HEK293 (cell line): ENCODE data around the gene BTRC.

ENCODE experiments used
- TCF7L2 ChIP-seq: IDR thresholded peaks from 2 replicates; pipeline ENCODE4 v1.6.1; 2011; ENCODE audit warnings: low read depth, mild to moderate bottlenecking, inconsistent platforms, low read length, moderate library complexity, borderline replicate concordance
- ZNF24 ChIP-seq: fragments of 450-650 bp; formaldehyde crosslinking; IDR thresholded peaks from 2 replicates; pipeline ENCODE4 v1.5.1; 2016; ENCODE audit warnings: missing biosample characterization, missing genetic modification characterization
- TF ChIP-seq, protein P1 (sequence below): fragments of 450-650 bp; formaldehyde crosslinking; IDR thresholded peaks from 2 replicates; pipeline ENCODE4 v1.5.1; 2016; ENCODE audit warnings: missing biosample characterization, missing genetic modification characterization
- TF ChIP-seq, protein P2 (sequence below): fragments of 450-650 bp; formaldehyde crosslinking; IDR thresholded peaks from 2 replicates; pipeline ENCODE4 v1.5.1; 2016; ENCODE audit warnings: missing biosample characterization, missing genetic modification characterization

DNA sequence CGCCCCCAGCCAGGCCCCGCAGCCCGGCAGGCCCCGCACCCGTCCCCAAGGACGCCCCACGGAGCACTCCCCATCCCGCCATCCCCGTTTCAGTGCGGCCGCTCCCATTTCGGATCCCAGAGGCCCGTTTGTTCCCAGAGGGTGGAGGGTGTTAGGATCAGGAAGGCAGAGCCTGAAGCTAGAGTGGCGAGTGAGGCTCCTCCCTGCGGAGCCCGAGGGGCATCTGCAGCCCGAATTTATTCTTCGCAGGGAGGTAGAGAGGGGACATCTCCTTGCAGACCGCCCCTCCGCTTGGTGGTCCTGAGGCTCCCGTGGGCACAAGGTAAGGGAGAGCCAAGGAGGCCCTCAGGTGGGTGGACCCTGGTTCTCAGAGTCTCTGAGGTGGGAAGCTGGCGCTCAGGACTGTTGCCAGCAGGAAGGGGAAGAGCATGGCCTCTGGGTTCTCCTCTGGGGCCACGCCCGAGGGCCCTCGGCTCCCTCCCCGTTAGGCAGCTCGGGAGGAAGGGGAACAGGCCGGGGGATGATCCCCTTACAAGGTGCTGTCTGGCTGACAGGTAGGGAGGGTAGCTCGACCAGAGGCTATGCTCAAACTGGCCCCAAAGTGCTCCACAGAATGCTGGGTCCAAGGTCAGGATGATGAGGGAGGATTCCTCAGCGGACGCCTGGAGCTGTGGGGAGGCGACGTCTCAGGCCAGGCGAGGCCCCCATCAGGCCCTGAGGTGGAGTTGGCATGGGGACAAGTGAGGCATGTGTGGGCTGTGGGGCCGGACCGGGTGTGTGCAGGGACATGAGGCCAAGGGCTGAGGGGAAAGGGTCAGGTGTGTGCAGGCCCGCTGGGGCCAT is 216.7 kb downstream of the BTRC start:
- TF ChIP-seq, protein P1, sequence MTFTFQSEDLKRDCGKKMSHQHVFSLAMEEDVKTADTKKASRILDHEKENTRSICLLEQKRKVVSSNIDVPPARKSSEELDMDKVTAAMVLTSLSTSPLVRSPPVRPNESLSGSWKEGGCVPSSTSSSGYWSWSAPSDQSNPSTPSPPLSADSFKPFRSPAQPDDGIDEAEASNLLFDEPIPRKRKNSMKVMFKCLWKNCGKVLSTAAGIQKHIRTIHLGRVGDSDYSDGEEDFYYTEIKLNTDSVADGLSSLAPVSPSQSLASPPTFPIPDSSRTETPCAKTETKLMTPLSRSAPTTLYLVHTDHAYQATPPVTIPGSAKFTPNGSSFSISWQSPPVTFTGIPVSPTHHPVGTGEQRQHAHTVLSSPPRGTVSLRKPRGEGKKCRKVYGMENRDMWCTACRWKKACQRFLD: no peak
- TF ChIP-seq ZNF24 (tag by site-specific recombination) (no peak), TCF7L2 (no peak)
- TF ChIP-seq, protein P2, sequence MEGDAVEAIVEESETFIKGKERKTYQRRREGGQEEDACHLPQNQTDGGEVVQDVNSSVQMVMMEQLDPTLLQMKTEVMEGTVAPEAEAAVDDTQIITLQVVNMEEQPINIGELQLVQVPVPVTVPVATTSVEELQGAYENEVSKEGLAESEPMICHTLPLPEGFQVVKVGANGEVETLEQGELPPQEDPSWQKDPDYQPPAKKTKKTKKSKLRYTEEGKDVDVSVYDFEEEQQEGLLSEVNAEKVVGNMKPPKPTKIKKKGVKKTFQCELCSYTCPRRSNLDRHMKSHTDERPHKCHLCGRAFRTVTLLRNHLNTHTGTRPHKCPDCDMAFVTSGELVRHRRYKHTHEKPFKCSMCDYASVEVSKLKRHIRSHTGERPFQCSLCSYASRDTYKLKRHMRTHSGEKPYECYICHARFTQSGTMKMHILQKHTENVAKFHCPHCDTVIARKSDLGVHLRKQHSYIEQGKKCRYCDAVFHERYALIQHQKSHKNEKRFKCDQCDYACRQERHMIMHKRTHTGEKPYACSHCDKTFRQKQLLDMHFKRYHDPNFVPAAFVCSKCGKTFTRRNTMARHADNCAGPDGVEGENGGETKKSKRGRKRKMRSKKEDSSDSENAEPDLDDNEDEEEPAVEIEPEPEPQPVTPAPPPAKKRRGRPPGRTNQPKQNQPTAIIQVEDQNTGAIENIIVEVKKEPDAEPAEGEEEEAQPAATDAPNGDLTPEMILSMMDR (tag by site-specific recombination): no peak
